Caco-2 (cell line): Measurements from ENCODE around the gene PACS2. TPM values are rescaled to one million over a fixed set of nuclear protein-coding genes. Genes with fewer than 3 reads are reported as not detected.

Source experiments
- BruUV-seq: library from RNA; stranded (reverse); fragments of 400-500 nt; replicated peaks from 2 replicates; lab custom pipeline; 2021; lab: Mats Ljungman, UMichigan
- CTCF ChIA-PET: fragments of 300-600 bp; sonication (Branson Sonifier 250); formaldehyde crosslinking; loops from one replicate; lab custom pipeline; 2022; ENCODE audit warnings: antibody characterized with exemption; lab: Charles Lee
- POLR2A ChIA-PET: fragments of 300-600 bp; sonication (Branson Sonifier 250); formaldehyde crosslinking; loops from one replicate; lab custom pipeline; 2022; ENCODE audit warnings: antibody characterized with exemption; lab: Charles Lee
- DNase-seq, 2 experiments: peaks; one replicate each; pipeline versions ENCODE4 v3.0.0 to v3.0.0-alpha.2; 2020 to 2022
- H3K27me3 ChIP-seq: replicated peaks from 2 replicates; pipeline ENCODE4 v1.6.0; 2011; ENCODE audit warnings: low read length; ENCODE audit not compliant: control insufficient read depth, insufficient read depth
- H3K36me3 ChIP-seq: 2 replicates; pipeline ENCODE4 v1.5.1; 2011; ENCODE audit warnings: low read length; ENCODE audit not compliant: control insufficient read depth, insufficient read depth
- H3K4me1 ChIP-seq: fragments of 250-450 bp; sonication (Bioruptor Pico); 2 replicates; pipeline ENCODE4 v1.5.1; 2020; ENCODE audit warnings: mild to moderate bottlenecking
- H3K4me3 ChIP-seq: 2 replicates; pipeline ENCODE4 v1.5.1; 2011; ENCODE audit warnings: low read depth, mild to moderate bottlenecking, control low read depth, low read length
- H3K9me3 ChIP-seq: fragments of 250-450 bp; sonication (Bioruptor Pico); 2 replicates; pipeline ENCODE4 v1.5.1; 2020; ENCODE audit warnings: mild to moderate bottlenecking, moderate library complexity
- H3K27ac Mint-ChIP-seq: one replicate; pipeline ENCODE4 v1.8.0; 2022; ENCODE audit warnings: mixed read lengths; ENCODE audit not compliant: unreplicated experiment
- H3K27me3 Mint-ChIP-seq: one replicate; pipeline ENCODE4 v1.8.0; 2022; ENCODE audit warnings: mixed read lengths; ENCODE audit not compliant: insufficient read depth, unreplicated experiment
- H3K36me3 Mint-ChIP-seq: one replicate; pipeline ENCODE4 v1.8.0; 2022; ENCODE audit warnings: mild to moderate bottlenecking, mixed read lengths; ENCODE audit not compliant: insufficient read depth, unreplicated experiment
- H3K4me1 Mint-ChIP-seq: one replicate; pipeline ENCODE4 v1.8.0; 2022; ENCODE audit warnings: low read depth, mixed read lengths; ENCODE audit not compliant: unreplicated experiment
- H3K4me3 Mint-ChIP-seq: one replicate; pipeline ENCODE4 v1.8.0; 2022; ENCODE audit warnings: mild to moderate bottlenecking, moderate library complexity, mixed read lengths; ENCODE audit not compliant: unreplicated experiment
- H3K9me3 Mint-ChIP-seq: one replicate; pipeline ENCODE4 v1.8.0; 2022; ENCODE audit warnings: mixed read lengths; ENCODE audit not compliant: unreplicated experiment
- CTCF ChIP-seq, 2 experiments: fragments of 200-600 bp in 1 of 2; IDR thresholded peaks; 1 replicate in 1 of 2; 2 replicates in 1 of 2; pipeline versions ENCODE4 v1.5.1 to v1.8.0; 2011 to 2022; ENCODE audit warnings: antibody characterized with exemption in 1 of 2, control low read depth in 1 of 2, inconsistent platforms in 1 of 2, low read depth in 1 of 2, low read length in 1 of 2, mild to moderate bottlenecking in 1 of 2, moderate library complexity in 1 of 2; ENCODE audit not compliant: insufficient read depth in 1 of 2, severe bottlenecking in 1 of 2, unreplicated experiment in 1 of 2
- intact Hi-C: fragments of 100-400 bp; cut with micrococcal nuclease; formaldehyde crosslinking; loops from one replicate; pipeline ENCODE4 v1.10.0; 2022; ENCODE audit not compliant: unreplicated experiment
- total RNA-seq: library from RNA; stranded (reverse); gene quantifications from 2 replicates; pipeline ENCODE4 v1.2.3, GENCODE V29; 2022

Gene PACS2
- total RNA-seq, 1 experiment from 2014 or later = 58.1 TPM

GRCh38 chr14:105366386-105367074 is 52.0 kb downstream of the PACS2 start:
- Histone ChIP-seq H3K4me3 (no peak overlapping the region), H3K9me3 (no peaks in the 10 kb centered on the region), H3K36me3 (peaks cover 2% of the 10 kb centered on the region; the same call in 1 of the 2 replicates), H3K4me1 (no peaks in the 10 kb centered on the region), H3K27me3 (no peaks in the 10 kb centered on the region)
- TF ChIP-seq CTCF (IDR thresholded peaks at IDR 0.05; ENCODE audit: insufficient read depth in 1 of 2, low read depth in 1 of 2, low read length in 1 of 2, severe bottlenecking in 1 of 2, unreplicated experiment in 1 of 2) = no peak
- no peaks in the 10 kb centered on the region for H3K27me3 Mint-ChIP-seq
- intact Hi-C loops = no loop called here
- no TSS peak for BruUV-seq
- no peak overlapping the region for H3K27ac Mint-ChIP-seq
- no peaks in the 10 kb centered on the region for H3K4me1 Mint-ChIP-seq
- CTCF ChIA-PET = interaction anchor here (0.6 kb wide), 1 partner anchor 1558 kb away, joined by 3 read pairs; no protein-coding TSS in a partner anchor
- peaks cover 15% of the 10 kb centered on the region for H3K36me3 Mint-ChIP-seq
- no peak overlapping the region for H3K4me3 Mint-ChIP-seq
- no peaks in the 10 kb centered on the region for H3K9me3 Mint-ChIP-seq
- POLR2A ChIA-PET = no interaction called here
- no peak for DNase-seq

- BruUV-seq = no TSS peak
- no peaks in the 10 kb centered on the region for H3K9me3 Mint-ChIP-seq
- H3K27me3 ChIP-seq = no peaks in the 10 kb centered on the region
- no peaks in the 10 kb centered on the region for H3K4me1 ChIP-seq
- ChIA-PET CTCF (no interaction called here), POLR2A (no interaction called here)
- intact Hi-C loops = no loop called here
- no peak for TF ChIP-seq CTCF (IDR thresholded peaks at IDR 0.05; ENCODE audit: insufficient read depth in 1 of 2, low read depth in 1 of 2, low read length in 1 of 2, severe bottlenecking in 1 of 2, unreplicated experiment in 1 of 2)
- no peaks in the 10 kb centered on the region for H3K9me3 ChIP-seq
- H3K36me3 ChIP-seq = peaks cover 2% of the 10 kb centered on the region; the same call in 1 of the 2 replicates
- H3K4me3 ChIP-seq = no peak overlapping the region
- no peak overlapping the region for H3K4me3 Mint-ChIP-seq
- no peaks in the 10 kb centered on the region for H3K4me1 Mint-ChIP-seq
- DNase-seq = no peak
- H3K27ac Mint-ChIP-seq = no peak overlapping the region
- no peaks in the 10 kb centered on the region for H3K27me3 Mint-ChIP-seq
- H3K36me3 Mint-ChIP-seq = peaks cover 15% of the 10 kb centered on the region
Observed at GRCh38 chr14:105367116-105368031, 52.8 kb downstream of the PACS2 start.

GRCh38 chr14:105368032-105368417 is 53.5 kb downstream of the PACS2 start:
- no peak for TF ChIP-seq CTCF (IDR thresholded peaks at IDR 0.05; ENCODE audit: insufficient read depth in 1 of 2, low read depth in 1 of 2, low read length in 1 of 2, severe bottlenecking in 1 of 2, unreplicated experiment in 1 of 2)
- Mint-ChIP-seq H3K4me1 (no peaks in the 10 kb centered on the region), H3K4me3 (no peak overlapping the region), H3K27ac (no peak overlapping the region), H3K36me3 (peaks cover 17% of the 10 kb centered on the region), H3K9me3 (no peaks in the 10 kb centered on the region), H3K27me3 (no peaks in the 10 kb centered on the region)
- H3K27me3 ChIP-seq = no peaks in the 10 kb centered on the region
- no peak overlapping the region for H3K4me3 ChIP-seq
- intact Hi-C loops = no loop called here
- no peaks in the 10 kb centered on the region for H3K9me3 ChIP-seq
- peaks cover 2% of the 10 kb centered on the region; the same call in 1 of the 2 replicates for H3K36me3 ChIP-seq
- no TSS peak for BruUV-seq
- H3K4me1 ChIP-seq = no peaks in the 10 kb centered on the region
- CTCF ChIA-PET = no interaction called here
- POLR2A ChIA-PET = no interaction called here
- DNase-seq = no peak
